ENCODE results near the gene TARS2. TPM values are rescaled to one million over a fixed set of nuclear protein-coding genes. Genes with fewer than 3 reads are reported as not detected.

The TARS2 gene
- total and polyA plus RNA-seq, 2 of the 4 experiments (the other 2 are of a cell fraction) = 10.9 to 21.8 TPM

- H3K9ac ChIP-seq (ENCODE audit: low read depth, low read length) = no peak overlapping the region
- H3K36me3 ChIP-seq (ENCODE audit: control insufficient read depth, insufficient read depth, low read length) = no peaks in the 10 kb centered on the region
- ChIA-PET CTCF (interaction anchor here (0.7 kb wide), 1 partner anchor 12 kb away, joined by 4 read pairs; no protein-coding TSS in a partner anchor), POLR2A (ENCODE audit: unreplicated experiment) (no interaction called here)
- no peaks in the 10 kb centered on the region for H3K9me3 ChIP-seq (ENCODE audit: control insufficient read depth, insufficient read depth, low read length)
- no peak overlapping the region for H2BK20ac ChIP-seq (ENCODE audit: low read depth, low read length)
- H3K79me1 ChIP-seq (ENCODE audit: low read depth in 1 of 2, low read length in 2 of 2) = 0 out of 4 replicates have a peak, but pooled peaks cover 0 to 9% of the 10 kb centered on the region in 2 experiments
- ATAC-seq (ENCODE audit: low read depth) (no peak), DNase-seq (no peak)
- H3K23ac ChIP-seq (ENCODE audit: low read depth, low read length) = no peak overlapping the region
- no peaks in the 10 kb centered on the region for H3K9me1 ChIP-seq (ENCODE audit: insufficient read depth, low read length)
- no peaks in the 10 kb centered on the region for H3K27me3 ChIP-seq (ENCODE audit: control insufficient read depth, insufficient read depth, low read length)
- no peak overlapping the region for H2BK5ac ChIP-seq (ENCODE audit: low read depth, low read length, poor library complexity, severe bottlenecking)
- in situ Hi-C loops (cut with MboI; ENCODE audit: low sequenced_read_pairs) (no loop called here), dilution Hi-C loops (cut with HindIII; ENCODE audit: low sequenced_read_pairs, unreplicated experiment) (no loop called here), intact Hi-C loops (cut with micrococcal nuclease) (no loop called here)
- no peak overlapping the region for H3K14ac ChIP-seq (replicated peaks; ENCODE audit: low read depth, low read length)
- H3K4me3 ChIP-seq (ENCODE audit: insufficient read depth, low read depth, low read length) = no peak overlapping the region
- no peak overlapping the region for H2AFZ ChIP-seq (replicated peaks; ENCODE audit: low read length, poor library complexity)
- no TSS peak for BruUV-seq (replicated peaks)
- no peak overlapping the region for H2BK15ac ChIP-seq (ENCODE audit: low read depth, low read length)
- H2AK9ac ChIP-seq (replicated peaks; ENCODE audit: low read depth, low read length, poor library complexity) = no peak overlapping the region
- no peak overlapping the region for H3K56ac ChIP-seq (ENCODE audit: extremely low read depth, insufficient read depth, low read length)
- H3K4ac ChIP-seq (ENCODE audit: low read depth, low read length) = no peak overlapping the region
- H4K8ac ChIP-seq (ENCODE audit: low read depth in 2 of 2, low read length in 2 of 2) = no peak overlapping the region
- H3K4me2 ChIP-seq (ENCODE audit: low read depth, low read length) = no peak overlapping the region
- H3K18ac ChIP-seq (ENCODE audit: low read depth, low read length) = no peak overlapping the region
- no peaks in the 10 kb centered on the region; the same call in 1 of the 2 replicates for H3K4me1 ChIP-seq (ENCODE audit: control insufficient read depth, insufficient read depth, low read length)
- H2AK5ac ChIP-seq (ENCODE audit: low read depth, low read length) = no peak overlapping the region
- H2BK120ac ChIP-seq (ENCODE audit: low read depth, low read length) = no peak overlapping the region
- H4K91ac ChIP-seq (ENCODE audit: insufficient read depth, low read depth, low read length) = no peak overlapping the region
- no peaks in the 10 kb centered on the region for H4K20me1 ChIP-seq (ENCODE audit: insufficient read depth, low read length)
- no CpG with 5 or more reads among the region's 3 CpGs for WGBS, 2 experiments (ENCODE audit: extremely low coverage in 2 of 2, insufficient read length in 1 of 2)
- no peak overlapping the region for H4K5ac ChIP-seq (ENCODE audit: low read depth, low read length)
- no peak for TF ChIP-seq SMC3 (IDR thresholded peaks at IDR 0.05; ENCODE audit: low read depth, low read length)
- no peak for TF ChIP-seq CTCF (conservative IDR thresholded peaks at IDR 0.05; ENCODE audit: low read depth, low read length)
- TF ChIP-seq MAFK (IDR thresholded peaks at IDR 0.05; ENCODE audit: low read depth, low read length) = no peak
- TF ChIP-seq POLR2A (IDR thresholded peaks at IDR 0.05; ENCODE audit: low read depth, low read length) = no peak
- no peak for TF ChIP-seq BHLHE40 (IDR thresholded peaks at IDR 0.05; ENCODE audit: low read depth, low read length)
- no peak for TF ChIP-seq NFE2L2 (IDR thresholded peaks at IDR 0.05; ENCODE audit: low read depth, low read length)
- no peak for TF ChIP-seq RAD21 (IDR thresholded peaks at IDR 0.05; ENCODE audit: low read length)
- TF ChIP-seq RCOR1 (IDR thresholded peaks at IDR 0.05; ENCODE audit: insufficient replicate concordance, low read length) = no peak
- TF ChIP-seq FOS (IDR thresholded peaks at IDR 0.05; ENCODE audit: low read depth, low read length) = no peak
- TF ChIP-seq, protein P1, sequence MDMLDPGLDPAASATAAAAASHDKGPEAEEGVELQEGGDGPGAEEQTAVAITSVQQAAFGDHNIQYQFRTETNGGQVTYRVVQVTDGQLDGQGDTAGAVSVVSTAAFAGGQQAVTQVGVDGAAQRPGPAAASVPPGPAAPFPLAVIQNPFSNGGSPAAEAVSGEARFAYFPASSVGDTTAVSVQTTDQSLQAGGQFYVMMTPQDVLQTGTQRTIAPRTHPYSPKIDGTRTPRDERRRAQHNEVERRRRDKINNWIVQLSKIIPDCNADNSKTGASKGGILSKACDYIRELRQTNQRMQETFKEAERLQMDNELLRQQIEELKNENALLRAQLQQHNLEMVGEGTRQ (IDR thresholded peaks at IDR 0.05; ENCODE audit: low read depth, low read length) = no peak
- no peak for TF ChIP-seq RFX5 (IDR thresholded peaks at IDR 0.05; ENCODE audit: low read depth, low read length)
- TF ChIP-seq CHD1 (IDR thresholded peaks at IDR 0.05; ENCODE audit: low read depth, low read length) = no peak
- TF ChIP-seq CEBPB (IDR thresholded peaks at IDR 0.05; ENCODE audit: low read depth, low read length) = no peak
- no peak for TF ChIP-seq MXI1 (IDR thresholded peaks at IDR 0.05; ENCODE audit: borderline replicate concordance, low read depth, low read length)
- no peak for TF ChIP-seq MAZ (IDR thresholded peaks at IDR 0.05; ENCODE audit: borderline replicate concordance, low read depth, low read length)
- TF ChIP-seq, protein P2, sequence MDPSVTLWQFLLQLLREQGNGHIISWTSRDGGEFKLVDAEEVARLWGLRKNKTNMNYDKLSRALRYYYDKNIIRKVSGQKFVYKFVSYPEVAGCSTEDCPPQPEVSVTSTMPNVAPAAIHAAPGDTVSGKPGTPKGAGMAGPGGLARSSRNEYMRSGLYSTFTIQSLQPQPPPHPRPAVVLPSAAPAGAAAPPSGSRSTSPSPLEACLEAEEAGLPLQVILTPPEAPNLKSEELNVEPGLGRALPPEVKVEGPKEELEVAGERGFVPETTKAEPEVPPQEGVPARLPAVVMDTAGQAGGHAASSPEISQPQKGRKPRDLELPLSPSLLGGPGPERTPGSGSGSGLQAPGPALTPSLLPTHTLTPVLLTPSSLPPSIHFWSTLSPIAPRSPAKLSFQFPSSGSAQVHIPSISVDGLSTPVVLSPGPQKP (IDR thresholded peaks at IDR 0.05; ENCODE audit: borderline replicate concordance, low read depth, low read length) = no peak
- H3K27ac ChIP-seq (ENCODE audit: insufficient read depth, low read length) = no peak overlapping the region
Observed at GRCh38 chr1:150544204-150544603, 57.0 kb downstream of the TARS2 start.

All from IMR-90 (cell line).